Subcutaneous abdominal adipose tissue (tissue), 5 donors: ENCODE results near the gene ARHGAP36.

Experiments used
- H3K27ac ChIP-seq: one replicate; pipeline ENCODE4 v1.7.0; 2013; ENCODE audit warnings: low read depth, mild to moderate bottlenecking, inconsistent platforms, low read length, moderate library complexity
- H3K27me3 ChIP-seq, 5 donors: one replicate each; pipeline ENCODE4 v1.7.0; 2013; ENCODE audit warnings: low read length in 5 of 5, inconsistent platforms in 1 of 5; ENCODE audit not compliant: control insufficient read depth in 5 of 5, insufficient read depth in 4 of 5
- H3K36me3 ChIP-seq, 5 donors: one replicate each; pipeline ENCODE4 v1.7.0; 2013; ENCODE audit warnings: low read length in 5 of 5; ENCODE audit not compliant: control insufficient read depth in 5 of 5, insufficient read depth in 5 of 5
- H3K4me1 ChIP-seq, 5 donors: one replicate each; pipeline ENCODE4 v1.7.0; 2013; ENCODE audit warnings: low read length in 5 of 5, mild to moderate bottlenecking in 3 of 5, moderate library complexity in 1 of 5; ENCODE audit not compliant: control insufficient read depth in 5 of 5, insufficient read depth in 5 of 5
- H3K4me3 ChIP-seq, 5 donors: one replicate each; pipeline ENCODE4 v1.7.0; 2013; ENCODE audit warnings: low read length in 5 of 5, low read depth in 1 of 5
- H3K9ac ChIP-seq, 5 donors: one replicate each; pipeline ENCODE4 v1.7.0; 2013; ENCODE audit warnings: low read length in 5 of 5, mild to moderate bottlenecking in 4 of 5, moderate library complexity in 3 of 5
- H3K9me3 ChIP-seq, 5 donors: one replicate each; pipeline ENCODE4 v1.7.0; 2013; ENCODE audit warnings: low read length in 5 of 5; ENCODE audit not compliant: control insufficient read depth in 5 of 5
- donor health status: healthy.
- donor health status: healthy.
- donor health status: healthy.
- donor health status: healthy.
- donor health status: healthy.

ARHGAP36 gene

GRCh38 chrX:131053076-131053475, 5.1 kb upstream of the ARHGAP36 start:
- H3K4me3 ChIP-seq: no peak overlapping the region
- peaks cover 8 to 41% (median 16%) of the 10 kb centered on the region in 5 donors for H3K27me3 ChIP-seq
- H3K27ac ChIP-seq: no peak overlapping the region
- no peaks in the 10 kb centered on the region for H3K36me3 ChIP-seq
- H3K9ac ChIP-seq: no peak overlapping the region
- H3K9me3 ChIP-seq: no peaks in the 10 kb centered on the region
- peaks cover 0 to 2% (median 0%) of the 10 kb centered on the region in 5 donors for H3K4me1 ChIP-seq

- Histone ChIP-seq H3K27me3 (peaks cover 16 to 48% (median 27%) of the 10 kb centered on the region in 5 donors), H3K4me1 (peaks cover 0 to 9% (median 4%) of the 10 kb centered on the region in 5 donors), H3K27ac (no peak overlapping the region), H3K9me3 (no peaks in the 10 kb centered on the region), H3K9ac (no peak overlapping the region), H3K4me3 (no peak overlapping the region), H3K36me3 (no peaks in the 10 kb centered on the region)
Measured at GRCh38 chrX:131054906-131055305, 3.2 kb upstream of the ARHGAP36 start.

DNA sequence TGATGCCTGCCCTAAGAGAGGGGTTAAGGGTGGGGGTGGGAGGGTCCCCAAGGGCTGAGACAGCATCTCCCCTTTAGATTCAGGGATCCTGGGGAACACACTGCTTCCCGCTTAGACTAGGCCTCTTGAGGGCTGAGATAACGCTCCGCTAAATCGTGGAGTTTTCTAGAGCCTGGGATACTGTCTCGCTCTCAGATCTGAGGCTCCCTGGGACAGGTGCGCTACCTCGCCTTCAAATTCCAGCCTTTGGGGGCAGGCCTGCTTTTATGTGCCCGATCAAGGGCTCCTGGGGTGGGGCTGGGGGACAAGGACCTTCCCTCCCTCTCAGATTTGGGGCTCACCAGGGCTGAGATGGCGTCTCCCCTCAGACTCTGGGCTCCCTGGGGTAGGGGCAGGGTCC, 440 bp upstream of the ARHGAP36 start:
- Histone ChIP-seq H3K36me3 (no peaks in the 10 kb centered on the region), H3K9ac (no peak overlapping the region), H3K27ac (no peak overlapping the region), H3K9me3 (no peaks in the 10 kb centered on the region), H3K4me1 (peaks cover 0 to 9% (median 4%) of the 10 kb centered on the region in 5 donors), H3K4me3 (no peak overlapping the region), H3K27me3 (peaks cover 21 to 41% (median 34%) of the 10 kb centered on the region in 5 donors)

- H3K9me3 ChIP-seq: no peaks in the 10 kb centered on the region
- peaks cover 0 to 9% (median 4%) of the 10 kb centered on the region in 5 donors for H3K4me1 ChIP-seq
- H3K36me3 ChIP-seq: no peaks in the 10 kb centered on the region
- no peak overlapping the region for H3K27ac ChIP-seq
- no peak overlapping the region for H3K9ac ChIP-seq
- H3K27me3 ChIP-seq: peaks cover 26 to 43% (median 31%) of the 10 kb centered on the region in 5 donors
- H3K4me3 ChIP-seq: no peak overlapping the region
Measured at GRCh38 chrX:131059246-131059645, 1.1 kb downstream of the ARHGAP36 start.

DNA sequence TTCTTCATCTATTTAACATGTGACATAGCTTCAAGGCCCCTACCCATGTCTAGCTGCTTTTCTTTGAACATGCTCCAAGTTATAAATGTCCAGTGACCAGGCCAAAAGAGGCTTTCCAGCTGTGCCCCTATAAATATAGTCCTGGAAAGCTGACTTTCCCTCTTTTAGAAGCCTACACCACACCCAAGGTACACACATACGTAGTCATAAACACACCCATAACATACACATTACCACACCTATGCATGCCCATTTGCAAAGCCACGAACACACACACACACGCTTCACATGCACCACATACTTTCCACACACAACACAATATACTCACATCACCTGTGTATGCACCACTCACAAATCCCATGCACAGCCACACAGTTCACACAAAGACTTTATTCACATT, 2.0 kb downstream of the ARHGAP36 start:
- H3K9me3 ChIP-seq: no peaks in the 10 kb centered on the region
- H3K4me3 ChIP-seq: no peak overlapping the region
- no peak overlapping the region for H3K9ac ChIP-seq
- H3K27me3 ChIP-seq: peaks cover 26 to 48% (median 36%) of the 10 kb centered on the region in 5 donors
- no peak overlapping the region for H3K27ac ChIP-seq
- H3K36me3 ChIP-seq: no peaks in the 10 kb centered on the region
- H3K4me1 ChIP-seq: peaks cover 0 to 9% (median 4%) of the 10 kb centered on the region in 5 donors

DNA sequence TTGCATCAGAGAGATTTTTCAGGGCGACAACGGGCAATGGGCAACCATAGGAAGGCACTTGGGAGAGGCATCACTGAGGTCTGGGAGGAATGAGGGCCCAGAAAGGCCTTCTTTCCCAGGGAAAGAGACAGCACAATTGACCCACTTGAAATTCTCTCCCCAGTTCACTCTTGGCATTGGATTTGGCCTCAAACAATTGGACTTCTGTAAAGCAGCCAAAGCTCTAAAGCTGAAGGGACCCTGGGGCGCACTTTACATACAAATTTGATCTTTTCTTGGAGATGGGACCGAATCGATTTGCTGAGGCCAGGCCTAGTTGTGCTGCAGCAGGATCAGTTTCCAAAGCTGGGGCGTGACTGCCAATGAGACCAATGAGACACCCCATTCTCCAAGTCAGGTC, 3.2 kb downstream of the ARHGAP36 start:
- Histone ChIP-seq H3K27me3 (peaks cover 32 to 60% (median 46%) of the 10 kb centered on the region in 5 donors), H3K4me3 (no peak overlapping the region), H3K9ac (no peak overlapping the region), H3K9me3 (no peaks in the 10 kb centered on the region), H3K36me3 (no peaks in the 10 kb centered on the region), H3K27ac (no peak overlapping the region), H3K4me1 (peaks cover 0 to 9% (median 4%) of the 10 kb centered on the region in 5 donors)

GRCh38 chrX:131063613-131064012, 5.5 kb downstream of the ARHGAP36 start:
- H3K4me1 ChIP-seq: peaks cover 0 to 6% (median 0%) of the 10 kb centered on the region in 5 donors
- no peak overlapping the region for H3K9ac ChIP-seq
- H3K36me3 ChIP-seq: no peaks in the 10 kb centered on the region
- H3K27ac ChIP-seq: no peak overlapping the region
- H3K27me3 ChIP-seq: peaks cover 31 to 68% (median 56%) of the 10 kb centered on the region in 5 donors
- H3K4me3 ChIP-seq: no peak overlapping the region
- no peaks in the 10 kb centered on the region for H3K9me3 ChIP-seq

- Histone ChIP-seq H3K36me3 (no peaks in the 10 kb centered on the region), H3K9ac (no peak overlapping the region), H3K4me1 (peaks cover 0 to 3% (median 0%) of the 10 kb centered on the region in 5 donors), H3K27ac (no peak overlapping the region), H3K27me3 (peaks cover 30 to 71% (median 57%) of the 10 kb centered on the region in 5 donors), H3K9me3 (no peaks in the 10 kb centered on the region), H3K4me3 (no peak overlapping the region)
Measured at GRCh38 chrX:131066237-131066636, 8.1 kb downstream of the ARHGAP36 start.

- Histone ChIP-seq H3K9ac (no peak overlapping the region), H3K4me3 (no peak overlapping the region), H3K27me3 (peaks cover 30 to 74% (median 61%) of the 10 kb centered on the region in 5 donors), H3K27ac (no peak overlapping the region), H3K36me3 (no peaks in the 10 kb centered on the region), H3K4me1 (peaks cover 0 to 3% (median 0%) of the 10 kb centered on the region in 5 donors), H3K9me3 (no peaks in the 10 kb centered on the region)
Measured at GRCh38 chrX:131067216-131067615, 9.1 kb downstream of the ARHGAP36 start.

DNA sequence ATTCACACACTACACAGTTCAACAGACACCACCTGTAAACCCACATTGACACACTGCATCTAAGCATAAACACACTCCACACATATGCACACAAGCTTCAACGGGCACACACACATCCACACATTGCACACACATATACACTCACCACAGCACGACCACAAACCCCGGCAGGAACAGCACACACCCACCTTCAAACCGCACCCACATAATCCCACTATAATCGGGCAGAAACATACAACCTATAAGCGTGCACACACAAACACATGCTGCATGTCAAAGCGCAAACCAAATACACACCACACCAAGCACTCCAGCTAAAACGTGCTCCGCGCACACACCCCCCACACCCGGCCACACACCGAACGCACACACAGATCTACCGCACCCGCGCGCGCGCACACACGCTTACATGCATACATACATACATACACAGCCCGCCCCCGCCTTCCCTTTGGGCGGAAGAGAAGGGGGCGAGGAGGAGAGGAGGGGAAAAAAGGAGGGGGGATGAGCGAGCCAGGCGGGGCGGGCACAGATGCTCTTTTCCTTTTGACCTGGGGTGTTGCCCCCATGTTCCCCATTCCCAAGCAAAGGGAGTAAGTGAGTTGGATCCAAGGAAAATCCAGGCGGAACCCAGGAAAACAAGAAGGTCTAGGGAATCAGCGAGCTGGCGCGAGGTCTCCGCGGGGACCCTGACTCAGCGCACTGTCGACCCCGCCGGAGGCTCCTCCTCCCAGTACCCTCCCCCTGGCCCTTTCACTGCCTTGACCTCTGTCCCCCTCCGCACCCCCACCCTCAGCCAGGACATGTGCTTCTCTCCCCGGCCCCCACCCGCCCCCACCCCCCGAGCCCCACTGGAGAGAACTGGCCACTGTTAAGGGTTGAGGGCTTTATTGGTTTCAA, 9.9 kb downstream of the ARHGAP36 start:
- peaks cover 0 to 3% (median 0%) of the 10 kb centered on the region in 5 donors for H3K4me1 ChIP-seq
- no peak overlapping the region for H3K9ac ChIP-seq
- no peak overlapping the region for H3K4me3 ChIP-seq
- H3K36me3 ChIP-seq: no peaks in the 10 kb centered on the region
- no peak overlapping the region for H3K27ac ChIP-seq
- no peaks in the 10 kb centered on the region for H3K9me3 ChIP-seq
- H3K27me3 ChIP-seq: peaks cover 37 to 81% (median 68%) of the 10 kb centered on the region in 5 donors
